Measurements from ENCODE around the gene STARD10.

GRCh38 chr11:72838691-72839305 is 45.0 kb upstream of the STARD10 start:
- no peak for TF ChIP-seq CTCF (conservative IDR thresholded peaks at IDR 0.05; ENCODE audit: low read length)
- TF ChIP-seq EZH2phosphoT487 (IDR thresholded peaks at IDR 0.05; ENCODE audit: borderline replicate concordance, low read depth, low read length) = no peak

All from OCI-LY7 (cell line).